Bone marrow (tissue), 2 donors: ENCODE measurements around the gene CFAP73.
A peak's percentile ranks its signal among the peaks of the same experiment; 100 is the strongest.
"Not testable (repeated sequence)": the region's sequence is repeated elsewhere in the genome, so short reads cannot be mapped to it uniquely, and the experiment has no call there.

Source experiments
- DNase-seq, 2 donors: peaks; one replicate each; lab custom pipeline; 2025; lab: John Stamatoyannopoulos, UW

The CFAP73 gene

GRCh38 chr12:113119980-113120669 lies 29.4 kb upstream of the CFAP73 start:
- DNase-seq, result no peak

GRCh38 chr12:113120670-113121370 lies 28.7 kb upstream of the CFAP73 start:
- no peak for DNase-seq

GRCh38 chr12:113127791-113128199 lies 21.7 kb upstream of the CFAP73 start:
- no peak for DNase-seq

GRCh38 chr12:113128802-113129663 lies 20.5 kb upstream of the CFAP73 start:
- DNase-seq, result no peak

- DNase-seq, result no peak
Observed at GRCh38 chr12:113129664-113130456, 19.7 kb upstream of the CFAP73 start.

GRCh38 chr12:113130457-113131135 lies 18.9 kb upstream of the CFAP73 start:
- no peak for DNase-seq

GRCh38 chr12:113131556-113131955 lies 18.0 kb upstream of the CFAP73 start:
- DNase-seq, result no peak

- no peak for DNase-seq
Observed at GRCh38 chr12:113133036-113133435, 16.5 kb upstream of the CFAP73 start.

- DNase-seq, result no peak
Observed at GRCh38 chr12:113133666-113134065, 15.9 kb upstream of the CFAP73 start.

- DNase-seq, result no peak
Observed at GRCh38 chr12:113134071-113134470, 15.5 kb upstream of the CFAP73 start.

- no peak for DNase-seq
Observed at GRCh38 chr12:113134521-113134951, 15.0 kb upstream of the CFAP73 start.

GRCh38 chr12:113135178-113136127 lies 14.1 kb upstream of the CFAP73 start, which contains the start of gene RASAL1:
TSS of gene RASAL1 (minus strand) at chr12:113135761. CDS start at chr12:113135462, 299 bp downstream.
- DNase-seq, result peak in 1 of 2 donors; percentile 9

GRCh38 chr12:113136128-113136989 lies 13.2 kb upstream of the CFAP73 start:
- no peak for DNase-seq

GRCh38 chr12:113136990-113137511 lies 12.5 kb upstream of the CFAP73 start:
- DNase-seq, result no peak

- no peak for DNase-seq
Observed at GRCh38 chr12:113137861-113138783, 11.4 kb upstream of the CFAP73 start.

GRCh38 chr12:113138826-113139225 lies 10.7 kb upstream of the CFAP73 start:
- DNase-seq, result no peak

GRCh38 chr12:113140706-113141105 lies 8.8 kb upstream of the CFAP73 start:
- DNase-seq, result no peak

GRCh38 chr12:113141716-113142115 lies 7.8 kb upstream of the CFAP73 start:
- DNase-seq, result not testable (repeated sequence)
